Endothelial cell of umbilical vein (primary cell): ENCODE measurements around the gene CCR5AS.
A peak's percentile ranks its signal among the peaks of the same experiment; 100 is the strongest.

ENCODE experiments used
- BruUV-seq: library from RNA; stranded (reverse); fragments of 400-500 nt; replicated peaks from 2 replicates; lab custom pipeline; 2021; lab: Mats Ljungman, UMichigan
- CTCF ChIA-PET: fragments of 300-600, 350-600 bp; sonication (Branson Sonifier 250); formaldehyde crosslinking; loops from one replicate; lab custom pipeline; 2021; ENCODE audit warnings: antibody characterized with exemption, inconsistent platforms; lab: Charles Lee
- POLR2A ChIA-PET: fragments of 300-600, 350-600 bp; sonication (Branson Sonifier 250); formaldehyde crosslinking; loops from one replicate; lab custom pipeline; 2021; ENCODE audit warnings: antibody characterized with exemption, inconsistent platforms; lab: Charles Lee
- DNase-seq: peaks from one replicate; pipeline ENCODE4 v3.0.0-alpha.2; 2011; ENCODE audit warnings: low read depth, low spot score
- FAIRE-seq: peaks from 2 replicates; lab custom pipeline; 2011; peaks lifted over from hg19 to GRCh38; lab: Jason Lieb, UNC
- H2AFZ ChIP-seq: 2 replicates; pipeline ENCODE4 v1.6.0; 2012; ENCODE audit warnings: low read depth, low read length, control low read depth, inconsistent platforms
- H3K27ac ChIP-seq: 2 replicates; pipeline ENCODE4 v1.5.1; 2011; ENCODE audit warnings: low read depth, mild to moderate bottlenecking, control low read depth, low read length, moderate library complexity; ENCODE audit not compliant: insufficient read depth
- H3K27me3 ChIP-seq, 2 experiments: 2 replicates each; pipeline versions ENCODE4 v1.6.0 to v1.6.1; 2011; ENCODE audit warnings: low read length in 2 of 2, mixed read lengths in 1 of 2; ENCODE audit not compliant: control insufficient read depth in 2 of 2, insufficient read depth in 2 of 2
- H3K36me3 ChIP-seq, 2 experiments: 2 replicates in 1 of 2; 3 replicates in 1 of 2; pipeline ENCODE4 v1.5.1; 2011; ENCODE audit warnings: low read length in 2 of 2, mild to moderate bottlenecking in 1 of 2, moderate library complexity in 1 of 2; ENCODE audit not compliant: control insufficient read depth in 2 of 2, insufficient read depth in 2 of 2; ENCODE audit errors: extremely low read depth in 1 of 2
- H3K4me1 ChIP-seq: 3 replicates; pipeline ENCODE4 v1.5.1; 2011; ENCODE audit warnings: mild to moderate bottlenecking, low read length; ENCODE audit not compliant: control insufficient read depth, insufficient read depth; ENCODE audit errors: extremely low read depth
- H3K4me2 ChIP-seq: 2 replicates; pipeline ENCODE4 v1.6.1; 2011; ENCODE audit warnings: low read length, control low read depth, mixed read lengths; ENCODE audit not compliant: insufficient read depth
- H3K4me3 ChIP-seq, 3 experiments: fragments of 200-600 bp in 1 of 3; sonication (generic), shearing (Covaris generic) in 1 of 3; replicated peaks in 1 of 3; 2 replicates each; pipeline ENCODE4 v1.5.1; 2011 to 2016; ENCODE audit warnings: control low read depth in 3 of 3, low read length in 3 of 3, mild to moderate bottlenecking in 2 of 3, inconsistent platforms in 1 of 3, low read depth in 1 of 3, moderate library complexity in 1 of 3; ENCODE audit not compliant: insufficient read depth in 1 of 3
- H3K79me2 ChIP-seq: 2 replicates; pipeline ENCODE4 v1.6.0; 2012; ENCODE audit warnings: low read length, inconsistent platforms; ENCODE audit not compliant: control insufficient read depth, insufficient read depth
- H3K9ac ChIP-seq: replicated peaks from 2 replicates; pipeline ENCODE3; 2011; ENCODE audit warnings: low read length, control low read depth; ENCODE audit not compliant: insufficient read depth; ENCODE audit errors: extremely low read depth
- H3K9me1 ChIP-seq: replicated peaks from 3 replicates; pipeline ENCODE4 v1.6.0; 2011; ENCODE audit warnings: mild to moderate bottlenecking, low read length; ENCODE audit not compliant: control insufficient read depth, insufficient read depth; ENCODE audit errors: extremely low read depth
- H3K9me3 ChIP-seq: replicated peaks from 2 replicates; pipeline ENCODE4 v1.5.1; 2012; ENCODE audit warnings: low read length, inconsistent platforms; ENCODE audit not compliant: control insufficient read depth, insufficient read depth
- H4K20me1 ChIP-seq: replicated peaks from 2 replicates; pipeline ENCODE3; 2011; ENCODE audit warnings: mild to moderate bottlenecking, low read length; ENCODE audit not compliant: control insufficient read depth, insufficient read depth; ENCODE audit errors: extremely low read depth
- CTCF ChIP-seq, 2 donors: IDR thresholded peaks; 1 replicate in 1 of 2; 2 replicates in 1 of 2; pipeline ENCODE4 v1.5.1; 2011; ENCODE audit warnings: low read length in 2 of 2, mild to moderate bottlenecking in 2 of 2, moderate library complexity in 2 of 2, control low read depth in 1 of 2, inconsistent platforms in 1 of 2, low read depth in 1 of 2; ENCODE audit not compliant: insufficient read depth in 1 of 2; ENCODE audit errors: extremely low read depth in 1 of 2
- POLR2A ChIP-seq: IDR thresholded peaks from 2 replicates; pipeline ENCODE4 v1.6.1; 2012; ENCODE audit warnings: low read depth, mild to moderate bottlenecking, control low read depth, low read length
- POLR2AphosphoS5 ChIP-seq: IDR thresholded peaks from 2 replicates; pipeline ENCODE4 v1.6.1; 2012; ENCODE audit warnings: low read depth, mild to moderate bottlenecking, control low read depth, low read length, moderate library complexity; ENCODE audit not compliant: insufficient read depth
- dilution Hi-C: fragments of 300-500 bp; cut with MboI; formaldehyde crosslinking; loops from one replicate; pipeline ENCODE4 v1.15.0; 2019; ENCODE audit warnings: low sequenced_read_pairs; ENCODE audit not compliant: extremely low pct_ligation_motif_present
- intact Hi-C: fragments of 100-400 bp; cut with micrococcal nuclease; formaldehyde crosslinking; loops from one replicate; pipeline ENCODE4 v1.10.0; 2022

The CCR5AS gene

GRCh38 chr3:46372492-46373359 lies 34.1 kb downstream of the CCR5AS start:
- Histone ChIP-seq H3K9me3 (no peaks in the 10 kb centered on the region), H2AFZ (no peak overlapping the region), H3K4me3 (no peak overlapping the region), H3K36me3 (no peaks in the 10 kb centered on the region), H3K4me1 (no peaks in the 10 kb centered on the region), H4K20me1 (no peaks in the 10 kb centered on the region), H3K79me2 (no peaks in the 10 kb centered on the region), H3K4me2 (no peak overlapping the region), H3K27ac (no peak overlapping the region), H3K9me1 (no peaks in the 10 kb centered on the region), H3K27me3 (peaks cover 12 to 22% of the 10 kb centered on the region in 2 experiments), H3K9ac (no peak overlapping the region)
- DNase-seq (no peak), FAIRE-seq (no peak)
- no TSS peak for BruUV-seq
- dilution Hi-C loops (no loop called here), intact Hi-C loops (loop anchor here (10.0 kb wide), 1 partner anchor 182 kb away; no protein-coding TSS in a partner anchor)
- TF ChIP-seq POLR2AphosphoS5 (no peak), POLR2A (no peak), CTCF (IDR thresholded peaks at IDR 0.05; ENCODE audit: extremely low read depth in 1 of 2, insufficient read depth in 1 of 2, low read depth in 1 of 2, low read length in 2 of 2) (peak in 1 of 2 donors; percentile 27)
- ChIA-PET POLR2A (no interaction called here), CTCF (interaction anchor here (0.7 to 6.1 kb wide), 4 partner anchors 54 to 434 kb away, joined by 3 to 45 read pairs (median 6); no protein-coding TSS in a partner anchor)
